HAP-1 (cell line): Measurements from ENCODE around the gene PPP1R3D.
A peak's percentile ranks its signal among the peaks of the same experiment; 100 is the strongest.
"Not testable (repeated sequence)": the region's sequence is repeated elsewhere in the genome, so short reads cannot be mapped to it uniquely, and the experiment has no call there.

Experiments
- DNase-seq, 2 experiments: peaks; one replicate each; pipeline ENCODE4 v3.0.0-alpha.2; 2016 to 2020; ENCODE audit warnings: low spot score in 2 of 2
- H3K27me3 ChIP-seq: fragments of 250-450 bp; sonication (Bioruptor Pico); 2 replicates; pipeline ENCODE4 v1.5.1; 2020; ENCODE audit warnings: low read depth, mild to moderate bottlenecking, moderate library complexity
- H3K36me3 ChIP-seq: fragments of 250-450 bp; sonication (Bioruptor Pico); replicated peaks from 2 replicates; pipeline ENCODE4 v1.5.1; 2020; ENCODE audit warnings: mild to moderate bottlenecking
- H3K4me1 ChIP-seq: fragments of 250-450 bp; sonication (Bioruptor Pico); 2 replicates; pipeline ENCODE4 v1.5.1; 2020; ENCODE audit warnings: mild to moderate bottlenecking
- H3K4me3 ChIP-seq: fragments of 250-450 bp; sonication (Bioruptor Pico); 2 replicates; pipeline ENCODE4 v1.5.1; 2020; ENCODE audit warnings: mild to moderate bottlenecking, moderate library complexity
- H3K9me3 ChIP-seq: fragments of 250-450 bp; sonication (Bioruptor Pico); 2 replicates; pipeline ENCODE4 v1.5.1; 2020; ENCODE audit warnings: mild to moderate bottlenecking, moderate library complexity
- in situ Hi-C: fragments of 300-500 bp; cut with MboI; formaldehyde crosslinking; loops from 3 replicates; pipeline ENCODE4 v1.14.3; 2020; ENCODE audit warnings: low sequenced_read_pairs, inconsistent platforms, mixed read lengths

The PPP1R3D gene

GRCh38 chr20:59931511-59932312 is 8.4 kb downstream of the PPP1R3D start:
- in situ Hi-C loops, result loop anchor here (25.0 kb wide), 1 partner anchor 894 kb away; the partner anchor contains the start of genes ATP5F1E and PRELID3B

GRCh38 chr20:59925899-59926298 is 14.2 kb downstream of the PPP1R3D start:
- no peaks in the 10 kb centered on the region for H3K36me3 ChIP-seq
- in situ Hi-C loops, result loop anchor here (25.0 kb wide), 1 partner anchor 889 kb away; the partner anchor contains the start of genes ATP5F1E and PRELID3B
- DNase-seq, result no peak
- no peaks in the 10 kb centered on the region for H3K9me3 ChIP-seq
- no peak overlapping the region for H3K4me3 ChIP-seq
- peaks cover 35% of the 10 kb centered on the region for H3K4me1 ChIP-seq
- H3K27me3 ChIP-seq, result no peaks in the 10 kb centered on the region

More at GRCh38 chr20:59931511-59932312, 8.4 kb downstream of the PPP1R3D start:
- peaks cover 33% of the 10 kb centered on the region for H3K4me1 ChIP-seq
- no peaks in the 10 kb centered on the region for H3K36me3 ChIP-seq
- H3K4me3 ChIP-seq, result no peak overlapping the region
- H3K27me3 ChIP-seq, result no peaks in the 10 kb centered on the region
- H3K9me3 ChIP-seq, result no peaks in the 10 kb centered on the region
- peak; percentile 40 to 53 for DNase-seq

- in situ Hi-C loops, result loop anchor here (25.0 kb wide), 1 partner anchor 888 kb away; the partner anchor contains the start of genes ATP5F1E and PRELID3B
- H3K4me3 ChIP-seq, result no peak overlapping the region
- no peaks in the 10 kb centered on the region for H3K27me3 ChIP-seq
- H3K4me1 ChIP-seq, result peaks cover 34% of the 10 kb centered on the region
- no peaks in the 10 kb centered on the region for H3K9me3 ChIP-seq
- no peaks in the 10 kb centered on the region for H3K36me3 ChIP-seq
- no peak for DNase-seq
Measured at GRCh38 chr20:59925359-59925758, 14.7 kb downstream of the PPP1R3D start.

GRCh38 chr20:59923514-59923913 is 16.6 kb downstream of the PPP1R3D start:
- H3K27me3 ChIP-seq, result no peaks in the 10 kb centered on the region
- no peaks in the 10 kb centered on the region for H3K36me3 ChIP-seq
- in situ Hi-C loops, result no loop called here
- no peak for DNase-seq
- H3K9me3 ChIP-seq, result no peaks in the 10 kb centered on the region
- no peak overlapping the region for H3K4me3 ChIP-seq
- peaks cover 20% of the 10 kb centered on the region for H3K4me1 ChIP-seq

- H3K36me3 ChIP-seq, result no peaks in the 10 kb centered on the region
- no peaks in the 10 kb centered on the region for H3K9me3 ChIP-seq
- no peak overlapping the region for H3K4me3 ChIP-seq
- in situ Hi-C loops, result no loop called here
- H3K4me1 ChIP-seq, result peaks cover 12% of the 10 kb centered on the region
- DNase-seq, result no peak
- no peaks in the 10 kb centered on the region for H3K27me3 ChIP-seq
Measured at GRCh38 chr20:59920944-59921343, 19.2 kb downstream of the PPP1R3D start.

- H3K4me1 ChIP-seq, result no peaks in the 10 kb centered on the region
- H3K36me3 ChIP-seq, result no peaks in the 10 kb centered on the region
- H3K4me3 ChIP-seq, result no peak overlapping the region
- in situ Hi-C loops, result no loop called here
- DNase-seq, result no peak
- no peaks in the 10 kb centered on the region for H3K27me3 ChIP-seq
- H3K9me3 ChIP-seq, result no peaks in the 10 kb centered on the region
Measured at GRCh38 chr20:59912609-59913008, 27.5 kb downstream of the PPP1R3D start.

- Histone ChIP-seq H3K36me3 (no peaks in the 10 kb centered on the region), H3K9me3 (no peaks in the 10 kb centered on the region), H3K4me3 (no peak overlapping the region), H3K27me3 (no peaks in the 10 kb centered on the region), H3K4me1 (no peaks in the 10 kb centered on the region)
- in situ Hi-C loops, result no loop called here
- DNase-seq, result no peak
Measured at GRCh38 chr20:59911041-59911440, 29.1 kb downstream of the PPP1R3D start.

- DNase-seq, result no peak
- Histone ChIP-seq H3K9me3 (no peaks in the 10 kb centered on the region), H3K27me3 (no peaks in the 10 kb centered on the region), H3K4me1 (no peaks in the 10 kb centered on the region), H3K4me3 (no peak overlapping the region), H3K36me3 (no peaks in the 10 kb centered on the region)
- in situ Hi-C loops, result no loop called here
Measured at GRCh38 chr20:59908855-59909254, 31.2 kb downstream of the PPP1R3D start.

- no peak for DNase-seq
- H3K9me3 ChIP-seq, result no peaks in the 10 kb centered on the region
- peaks cover 5% of the 10 kb centered on the region; the same call in 1 of the 2 replicates for H3K4me1 ChIP-seq
- H3K4me3 ChIP-seq, result no peak overlapping the region
- in situ Hi-C loops, result no loop called here
- H3K27me3 ChIP-seq, result no peaks in the 10 kb centered on the region
- no peaks in the 10 kb centered on the region for H3K36me3 ChIP-seq
Measured at GRCh38 chr20:59903621-59904020, 36.5 kb downstream of the PPP1R3D start.

GRCh38 chr20:59902470-59902869 is 37.6 kb downstream of the PPP1R3D start:
- Histone ChIP-seq H3K27me3 (no peaks in the 10 kb centered on the region), H3K4me1 (peaks cover 5% of the 10 kb centered on the region; the same call in 1 of the 2 replicates), H3K4me3 (no peak overlapping the region), H3K9me3 (no peaks in the 10 kb centered on the region), H3K36me3 (no peaks in the 10 kb centered on the region)
- in situ Hi-C loops, result no loop called here
- no peak for DNase-seq

- in situ Hi-C loops, result no loop called here
- peaks cover 2% of the 10 kb centered on the region; the same call in 1 of the 2 replicates for H3K4me1 ChIP-seq
Measured at GRCh38 chr20:59895908-59896307, 44.2 kb downstream of the PPP1R3D start.

GRCh38 chr20:59891581-59891980 is 48.5 kb downstream of the PPP1R3D start:
- Histone ChIP-seq H3K36me3 (no peaks in the 10 kb centered on the region), H3K4me3 (no peak overlapping the region), H3K27me3 (no peaks in the 10 kb centered on the region), H3K9me3 (no peaks in the 10 kb centered on the region), H3K4me1 (no peaks in the 10 kb centered on the region)
- in situ Hi-C loops, result no loop called here
- DNase-seq, result no peak

More at GRCh38 chr20:59895908-59896307, 44.2 kb downstream of the PPP1R3D start:
- H3K36me3 ChIP-seq, result no peaks in the 10 kb centered on the region
- no peak overlapping the region for H3K4me3 ChIP-seq
- H3K9me3 ChIP-seq, result no peaks in the 10 kb centered on the region
- H3K27me3 ChIP-seq, result no peaks in the 10 kb centered on the region
- no peak for DNase-seq

- H3K4me3 ChIP-seq, H3K9me3 ChIP-seq, H3K27me3 ChIP-seq, H3K36me3 ChIP-seq, H3K4me1 ChIP-seq, DNase-seq, in situ Hi-C loops: not testable (repeated sequence)
Measured at GRCh38 chr20:59890035-59890434, 50.1 kb downstream of the PPP1R3D start.

- in situ Hi-C loops, result no loop called here
- DNase-seq, result no peak
- Histone ChIP-seq H3K36me3 (no peaks in the 10 kb centered on the region), H3K27me3 (no peaks in the 10 kb centered on the region), H3K4me3 (no peak overlapping the region), H3K4me1 (no peaks in the 10 kb centered on the region), H3K9me3 (no peaks in the 10 kb centered on the region)
Measured at GRCh38 chr20:59888050-59888449, 52.1 kb downstream of the PPP1R3D start.
